Body of pancreas (tissue), 4 donors: Measurements from ENCODE around the gene CACNG6.

Source experiments
- CTCF ChIP-seq, 7 experiments: fragments of 450-650 bp in 4 of 7; fragments of 200-600 bp in 3 of 7; sonication (generic) in 3 of 7; IDR thresholded peaks; one replicate each; pipeline ENCODE4 v1.5.1; 2016 to 2019; ENCODE audit warnings: antibody characterized with exemption in 7 of 7
- POLR2A ChIP-seq, 3 donors: fragments of 450-650 bp; IDR thresholded peaks; one replicate each; pipeline ENCODE4 v1.6.1; 2016; ENCODE audit warnings: antibody characterized with exemption in 3 of 3, mild to moderate bottlenecking in 2 of 3

GRCh38 chr19:53981376-53981951 lies 10.0 kb upstream of the CACNG6 start:
- no peak for TF ChIP-seq CTCF (IDR thresholded peaks at IDR 0.05)
- no peak for TF ChIP-seq POLR2A (IDR thresholded peaks at IDR 0.05)
